ENCODE data around the gene ZNF574. TPM values are rescaled to one million over a fixed set of nuclear protein-coding genes. Genes with fewer than 3 reads are reported as not detected.

Gene ZNF574
- total and polyA plus RNA-seq, 11 donors: 5.1 to 17.7 (median 8.7) TPM

DNA sequence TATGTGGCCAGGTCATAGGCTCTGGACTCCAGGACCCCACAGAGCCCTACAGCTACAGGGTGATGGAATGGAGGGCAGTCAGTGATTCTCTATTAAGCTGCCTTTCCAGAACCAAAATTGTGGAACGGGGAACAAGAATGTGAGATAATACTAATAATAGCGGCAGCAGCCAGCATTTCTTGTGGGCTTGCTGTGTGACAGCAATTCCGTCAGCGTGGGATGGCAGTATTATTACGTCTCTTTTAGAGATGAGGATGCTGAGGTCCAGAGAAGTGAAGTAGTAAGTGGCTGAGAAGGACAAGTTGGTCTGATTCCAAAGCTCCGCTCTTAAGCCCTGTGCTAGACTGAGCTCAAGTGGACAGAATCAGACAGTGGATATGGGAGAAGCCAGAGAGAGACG lies 30.4 kb upstream of the ZNF574 start:
- Histone ChIP-seq H3K4me3 (no peak overlapping the region), H3K27ac (no peak overlapping the region), H3K27me3 (no peaks in the 10 kb centered on the region), H3K4me1 (peaks cover 0 to 17% (median 0%) of the 10 kb centered on the region in 12 donors), H3K36me3 (no peaks in the 10 kb centered on the region), H3K9me3 (no peaks in the 10 kb centered on the region)
- DNase-seq: no peak
- intact Hi-C loops (cut with DNase I): no loop called here
- TF ChIP-seq, protein P1, sequence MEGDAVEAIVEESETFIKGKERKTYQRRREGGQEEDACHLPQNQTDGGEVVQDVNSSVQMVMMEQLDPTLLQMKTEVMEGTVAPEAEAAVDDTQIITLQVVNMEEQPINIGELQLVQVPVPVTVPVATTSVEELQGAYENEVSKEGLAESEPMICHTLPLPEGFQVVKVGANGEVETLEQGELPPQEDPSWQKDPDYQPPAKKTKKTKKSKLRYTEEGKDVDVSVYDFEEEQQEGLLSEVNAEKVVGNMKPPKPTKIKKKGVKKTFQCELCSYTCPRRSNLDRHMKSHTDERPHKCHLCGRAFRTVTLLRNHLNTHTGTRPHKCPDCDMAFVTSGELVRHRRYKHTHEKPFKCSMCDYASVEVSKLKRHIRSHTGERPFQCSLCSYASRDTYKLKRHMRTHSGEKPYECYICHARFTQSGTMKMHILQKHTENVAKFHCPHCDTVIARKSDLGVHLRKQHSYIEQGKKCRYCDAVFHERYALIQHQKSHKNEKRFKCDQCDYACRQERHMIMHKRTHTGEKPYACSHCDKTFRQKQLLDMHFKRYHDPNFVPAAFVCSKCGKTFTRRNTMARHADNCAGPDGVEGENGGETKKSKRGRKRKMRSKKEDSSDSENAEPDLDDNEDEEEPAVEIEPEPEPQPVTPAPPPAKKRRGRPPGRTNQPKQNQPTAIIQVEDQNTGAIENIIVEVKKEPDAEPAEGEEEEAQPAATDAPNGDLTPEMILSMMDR (IDR thresholded peaks at IDR 0.05): no peak
- no peak for TF ChIP-seq POLR2A (IDR thresholded peaks at IDR 0.05)
- no peak for ATAC-seq
- WGBS, 4 donors: 76 to 86% (median 80%) methylated on average over 7 of the region's 7 CpGs

DNA sequence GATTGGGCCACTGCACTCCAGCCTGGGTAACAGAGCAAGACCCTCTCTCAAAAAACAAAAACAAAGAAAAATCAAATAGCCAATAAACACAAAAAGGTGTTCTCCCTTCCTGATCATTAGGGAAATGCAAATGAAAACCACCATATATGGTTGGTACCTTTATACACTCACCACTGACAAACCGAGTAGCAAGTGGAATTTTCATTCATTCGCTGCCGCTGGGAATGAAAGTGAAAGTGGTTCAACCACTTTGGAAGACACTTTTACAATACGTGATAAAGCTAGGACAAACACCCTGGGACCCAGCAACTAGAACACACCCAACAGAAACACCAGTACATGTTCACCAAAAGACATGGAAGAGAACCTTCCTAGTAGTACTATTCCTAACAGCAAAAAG lies 27.0 kb upstream of the ZNF574 start:
- intact Hi-C loops (cut with DNase I): no loop called here
- DNase-seq: no peak
- H3K36me3 ChIP-seq: no peaks in the 10 kb centered on the region
- peak in 2 of 4 donors; percentile 8 to 33 for ATAC-seq
- TF ChIP-seq, protein P1 (IDR thresholded peaks at IDR 0.05): no peak
- TF ChIP-seq POLR2A (IDR thresholded peaks at IDR 0.05): no peak
- H3K27me3 ChIP-seq: no peaks in the 10 kb centered on the region
- 51 to 58% (median 54%) methylated on average over 4 of the region's 4 CpGs for WGBS, 4 donors
- peak overlapping the region in 2 of 12 donors; percentile 4 to 12 for H3K4me3 ChIP-seq
- no peak overlapping the region for H3K27ac ChIP-seq
- H3K9me3 ChIP-seq: no peaks in the 10 kb centered on the region
- H3K4me1 ChIP-seq: peaks cover 0 to 10% (median 0%) of the 10 kb centered on the region in 12 donors

DNA sequence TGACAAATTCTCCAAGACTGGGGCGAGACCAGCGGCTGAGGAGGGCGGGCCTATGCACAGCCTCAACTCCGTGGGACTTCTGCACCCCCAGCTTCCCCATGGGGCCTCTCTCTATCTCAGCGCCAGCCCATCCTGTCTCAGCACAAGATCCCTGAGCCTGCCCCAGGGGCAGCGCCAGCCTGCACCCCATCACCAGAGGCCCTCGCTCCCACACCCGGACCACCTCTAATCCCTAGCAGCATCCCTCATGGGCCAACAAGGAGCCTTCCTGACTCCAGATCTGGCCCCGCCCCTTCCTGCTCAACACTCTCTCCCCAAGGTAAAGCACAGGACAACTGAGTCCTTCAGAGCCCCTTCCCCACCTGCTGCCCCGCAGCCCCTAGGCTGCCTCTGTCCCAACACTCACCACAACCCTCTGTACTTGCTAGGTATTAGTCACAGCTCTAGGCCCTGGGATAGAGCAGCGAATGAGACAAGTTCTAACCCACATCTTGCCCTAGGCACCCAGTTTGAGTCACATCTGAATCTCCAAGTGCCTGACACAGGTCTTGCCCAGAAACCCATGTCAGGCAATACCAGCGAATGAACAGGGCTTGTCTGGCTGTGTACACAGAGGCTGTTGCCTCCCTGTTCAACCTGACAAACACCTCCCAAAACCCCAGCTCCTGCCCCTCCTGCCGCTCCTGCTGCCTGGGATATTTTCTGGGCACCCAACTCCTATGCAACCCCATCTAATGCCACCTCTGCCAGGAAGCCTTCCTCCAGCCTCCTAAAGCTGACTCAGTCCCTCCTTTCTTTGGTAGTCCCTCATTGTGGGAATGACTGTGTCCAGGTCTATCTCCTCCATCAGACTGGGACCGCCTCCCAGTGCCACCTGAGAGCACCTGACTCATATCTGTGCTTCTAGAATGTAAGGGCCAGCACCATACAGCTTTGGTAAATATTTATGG lies 24.5 kb upstream of the ZNF574 start:
- WGBS, 4 donors: 90 to 96% (median 94%) methylated on average over 14 of the region's 14 CpGs
- H3K4me1 ChIP-seq: peaks cover 0 to 10% (median 0%) of the 10 kb centered on the region in 12 donors
- no peaks in the 10 kb centered on the region for H3K36me3 ChIP-seq
- TF ChIP-seq POLR2A (IDR thresholded peaks at IDR 0.05): no peak
- TF ChIP-seq, protein P1 (IDR thresholded peaks at IDR 0.05): no peak
- H3K4me3 ChIP-seq: no peak overlapping the region
- ATAC-seq (peak in 1 of 4 donors; percentile 13), DNase-seq (no peak)
- no peak overlapping the region for H3K27ac ChIP-seq
- H3K9me3 ChIP-seq: no peaks in the 10 kb centered on the region
- H3K27me3 ChIP-seq: no peaks in the 10 kb centered on the region
- intact Hi-C loops (cut with DNase I): no loop called here

DNA sequence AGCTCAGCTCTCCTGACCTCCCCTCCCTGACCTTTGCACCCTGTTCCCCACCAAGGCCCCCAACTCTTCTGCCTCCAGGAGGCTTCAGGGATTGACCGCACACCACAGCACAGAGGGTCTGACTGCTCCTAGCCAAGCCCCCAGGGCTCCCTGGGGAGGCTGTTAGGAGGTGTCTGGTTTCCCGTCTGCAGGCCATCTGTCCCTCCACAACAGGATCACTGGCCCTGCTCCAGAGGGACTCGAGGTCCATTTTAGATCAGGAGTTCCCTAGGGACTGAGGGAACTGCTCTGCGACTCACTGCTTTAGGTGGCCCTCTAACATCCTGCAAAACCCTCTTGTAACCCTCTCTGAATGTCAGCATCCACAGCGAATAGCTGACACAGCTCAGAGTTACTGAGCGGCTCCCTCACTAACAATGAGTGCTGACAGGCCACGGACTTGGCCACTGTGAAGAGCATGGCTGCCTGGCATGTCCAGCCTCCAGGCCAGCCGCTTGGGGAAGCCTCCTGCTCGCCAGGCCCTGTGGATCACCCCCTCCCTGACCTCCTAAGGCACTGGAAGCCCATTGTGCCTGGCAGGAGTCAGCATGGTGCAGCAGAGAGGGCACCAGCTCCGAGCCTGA lies 23.6 kb upstream of the ZNF574 start:
- TF ChIP-seq, protein P1 (IDR thresholded peaks at IDR 0.05): no peak
- no peak for TF ChIP-seq POLR2A (IDR thresholded peaks at IDR 0.05)
- Histone ChIP-seq H3K27me3 (no peaks in the 10 kb centered on the region), H3K4me3 (no peak overlapping the region), H3K4me1 (peaks cover 0 to 10% (median 0%) of the 10 kb centered on the region in 12 donors), H3K36me3 (no peaks in the 10 kb centered on the region), H3K27ac (no peak overlapping the region), H3K9me3 (no peaks in the 10 kb centered on the region)
- WGBS, 4 donors: 31 to 48% (median 40%) methylated on average over 10 of the region's 10 CpGs
- DNase-seq: peak in 2 of 5 donors; percentile 40 to 67
- ATAC-seq: peak; percentile 44 to 62 (median 57)
- intact Hi-C loops (cut with DNase I): no loop called here
